Cardiac muscle cell (in vitro differentiated cells and primary cell): ENCODE data around the gene CDC42EP2. TPM values are rescaled to one million over a fixed set of nuclear protein-coding genes. Genes with fewer than 3 reads are reported as not detected.

ENCODE experiments used
- DNase-seq, 2 donors: peaks; one replicate each; pipeline versions ENCODE4 v3.0.0 to v3.0.0-alpha.2; 2010 to 2017; ENCODE audit warnings: low read depth in 1 of 2, low spot score in 1 of 2
- H3K27ac ChIP-seq: fragments of 200-600 bp; sonication (generic); 2 replicates; pipeline ENCODE4 v1.5.1; 2016
- H3K27me3 ChIP-seq: fragments of 200-600 bp; sonication (generic); 2 replicates; pipeline ENCODE4 v1.6.0; 2016; ENCODE audit warnings: control low read depth
- H3K36me3 ChIP-seq: fragments of 200-600 bp; sonication (generic); 2 replicates; pipeline ENCODE4 v1.5.1; 2016; ENCODE audit warnings: control low read depth
- H3K4me1 ChIP-seq: fragments of 200-600 bp; sonication (generic); 2 replicates; pipeline ENCODE4 v1.8.1; 2017; ENCODE audit warnings: low read depth, mild to moderate bottlenecking, mixed run types
- H3K4me3 ChIP-seq: fragments of 200-600 bp; sonication (generic); 2 replicates; pipeline ENCODE4 v1.5.1; 2016; ENCODE audit warnings: mild to moderate bottlenecking
- H3K9me3 ChIP-seq: fragments of 200-600 bp; sonication (generic); 2 replicates; pipeline ENCODE4 v1.5.1; 2017; ENCODE audit warnings: low read depth, mild to moderate bottlenecking, control low read depth
- CTCF ChIP-seq: IDR thresholded peaks from 2 replicates; pipeline ENCODE4 v1.5.1; 2012; ENCODE audit warnings: low read depth, mild to moderate bottlenecking, low read length
- polyA plus RNA-seq: library from polyadenylated mRNA; unstranded; fragments of >200 nt; fragmentation: Nextera tagmentation; extraction: Ambion mirVana; gene quantifications from 2 replicates; pipeline ENCODE4 v1.2.1, GENCODE V29; 2016
- total RNA-seq: library from RNA; depleted of rRNA; stranded (reverse); fragments of >200 nt; gene quantifications from 2 replicates; pipeline ENCODE4 v1.2.3, GENCODE V29; 2016

The CDC42EP2 gene
- total RNA-seq (1.1 and 2.1 TPM in 2 replicates), polyA plus RNA-seq (0.26 and 1.5 TPM in 2 replicates)

- peaks cover 9% of the 10 kb centered on the region for H3K4me1 ChIP-seq
Observed at GRCh38 chr11:65314501-65315203, at the start of gene CDC42EP2. Gene CDC42EP2, plus strand, starts transcription at chr11:65314866. Its CDS starts 6,033 bp downstream, at chr11:65320899.

DNA sequence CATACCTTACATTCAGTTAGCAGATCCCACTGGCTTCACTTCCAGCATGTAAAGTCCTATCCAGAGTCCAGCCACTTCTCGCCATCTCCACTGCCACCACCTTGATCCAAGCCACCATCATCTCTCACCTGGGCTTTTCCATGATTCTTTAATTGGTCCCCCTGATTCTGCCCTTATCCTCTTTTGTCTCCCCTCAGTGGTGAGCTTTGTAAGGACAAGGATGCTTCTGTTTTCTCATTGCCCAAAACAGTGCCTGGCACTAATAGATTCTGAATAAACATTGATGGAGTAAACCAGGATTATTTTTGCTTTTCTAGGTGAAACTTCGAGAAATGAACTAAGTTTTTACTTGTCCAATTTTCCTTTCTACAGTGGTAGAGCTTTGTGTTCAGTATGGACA, 48.5 kb upstream of the CDC42EP2 start:
- Histone ChIP-seq H3K36me3 (peaks cover 12% of the 10 kb centered on the region), H3K4me3 (no peak overlapping the region), H3K4me1 (peaks cover 4% of the 10 kb centered on the region), H3K27me3 (no peaks in the 10 kb centered on the region), H3K27ac (no peak overlapping the region), H3K9me3 (no peaks in the 10 kb centered on the region)
- TF ChIP-seq CTCF = no peak
- no peak for DNase-seq

More at GRCh38 chr11:65314501-65315203, at the start of gene CDC42EP2:
- DNase-seq = peak; percentile 90 to 94
- Histone ChIP-seq H3K27ac (no peak within 1 kb of the TSS), H3K9me3 (no peaks in the 10 kb centered on the region), H3K36me3 (no peaks in the 10 kb centered on the region), H3K27me3 (peaks cover 13% of the 10 kb centered on the region), H3K4me3 (peak within 1 kb of the TSS; percentile 50)
- no peak for TF ChIP-seq CTCF

DNA sequence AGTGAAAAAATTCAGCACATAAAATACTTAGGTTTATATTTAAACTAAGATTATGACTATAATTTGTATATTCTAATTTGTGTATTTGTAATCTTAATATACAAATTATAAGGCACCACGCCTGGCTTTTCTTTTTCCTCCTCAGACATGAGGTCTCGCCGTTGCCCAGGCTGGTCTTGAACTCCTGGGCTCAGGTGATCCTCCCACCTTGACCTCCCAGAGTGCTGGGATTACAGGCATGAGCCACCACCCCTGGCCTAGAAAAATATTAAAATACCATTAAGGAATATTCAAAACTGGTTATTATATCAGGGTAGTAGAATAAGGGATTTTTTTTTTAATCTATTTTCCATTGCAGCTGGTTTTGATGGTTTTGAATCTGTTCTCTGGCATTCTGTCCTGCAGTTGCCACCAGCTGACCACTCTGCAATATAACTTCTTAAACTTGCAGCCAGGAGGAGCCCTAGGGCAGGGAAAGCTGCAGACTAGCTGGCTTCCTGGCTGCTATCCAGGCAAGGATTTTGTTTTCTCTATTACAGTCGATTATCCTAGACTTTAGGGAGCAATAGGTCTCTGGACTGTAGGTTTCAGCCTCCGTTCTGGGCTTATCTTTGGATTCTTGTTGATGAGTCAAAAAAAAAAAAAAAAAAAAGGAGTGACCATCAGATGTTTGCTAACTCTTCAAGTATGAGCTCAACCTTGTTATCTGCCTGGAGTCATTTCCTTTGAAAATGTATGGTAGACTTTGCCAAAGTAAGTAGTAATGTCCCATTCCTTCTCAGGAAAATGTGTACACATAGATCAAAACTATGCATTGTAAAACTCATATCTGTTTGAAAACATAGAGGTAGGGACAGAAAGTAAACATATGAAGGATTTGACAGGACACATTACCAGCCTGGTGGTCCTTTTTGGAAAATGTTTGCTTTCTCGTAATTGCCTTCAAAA, 39.7 kb upstream of the CDC42EP2 start:
- H3K9me3 ChIP-seq = no peaks in the 10 kb centered on the region
- H3K4me3 ChIP-seq = no peak overlapping the region
- no peaks in the 10 kb centered on the region for H3K4me1 ChIP-seq
- peaks cover 11% of the 10 kb centered on the region for H3K36me3 ChIP-seq
- DNase-seq = peak; percentile 80 to 99
- peak; percentile 68 for TF ChIP-seq CTCF
- H3K27ac ChIP-seq = no peak overlapping the region
- H3K27me3 ChIP-seq = no peaks in the 10 kb centered on the region

GRCh38 chr11:65275906-65276305, 38.8 kb upstream of the CDC42EP2 start:
- DNase-seq = no peak
- Histone ChIP-seq H3K9me3 (no peaks in the 10 kb centered on the region), H3K4me3 (no peak overlapping the region), H3K27ac (no peak overlapping the region), H3K4me1 (no peaks in the 10 kb centered on the region), H3K36me3 (peaks cover 11% of the 10 kb centered on the region), H3K27me3 (no peaks in the 10 kb centered on the region)
- no peak for TF ChIP-seq CTCF

GRCh38 chr11:65277631-65278277, 36.9 kb upstream of the CDC42EP2 start:
- DNase-seq = no peak
- no peak overlapping the region for H3K4me3 ChIP-seq
- H3K36me3 ChIP-seq = peaks cover 27% of the 10 kb centered on the region
- H3K27ac ChIP-seq = no peak overlapping the region
- H3K9me3 ChIP-seq = no peaks in the 10 kb centered on the region
- H3K4me1 ChIP-seq = no peaks in the 10 kb centered on the region
- no peak for TF ChIP-seq CTCF
- H3K27me3 ChIP-seq = no peaks in the 10 kb centered on the region
